Panc1 (cell line): ENCODE measurements around the gene PDCL3. TPM values are rescaled to one million over a fixed set of nuclear protein-coding genes. Genes with fewer than 3 reads are reported as not detected.

ENCODE experiments used
- ATAC-seq: fragments of 200-7000 bp; cut with Tn5 transposase; 2 replicates; pipeline ENCODE4 v1.9.1; 2020; ENCODE audit warnings: mild to moderate bottlenecking, moderate library complexity
- BruUV-seq: library from RNA; stranded (reverse); fragments of 400-500 nt; replicated peaks from 2 replicates; lab custom pipeline; 2021; lab: Mats Ljungman, UMichigan
- CTCF ChIA-PET: fragments of 300-600 bp; sonication (Branson Sonifier 250); formaldehyde crosslinking; loops from one replicate; lab custom pipeline; 2022; ENCODE audit warnings: antibody characterized with exemption; lab: Charles Lee
- POLR2A ChIA-PET: fragments of 300-600 bp; sonication (Branson Sonifier 250); formaldehyde crosslinking; loops from one replicate; lab custom pipeline; 2022; ENCODE audit warnings: antibody characterized with exemption; lab: Charles Lee
- DNase-seq: peaks from one replicate; pipeline ENCODE4 v3.0.0-alpha.2; 2010; ENCODE audit warnings: low read depth, low spot score
- H3K27ac ChIP-seq: 2 replicates; pipeline ENCODE4 v1.5.1; 2011; ENCODE audit warnings: mild to moderate bottlenecking, low read length, inconsistent platforms
- H3K27me3 ChIP-seq: fragments of 200-500 bp; sonication (Bioruptor generic); 2 replicates; pipeline ENCODE4 v1.6.0; 2014; ENCODE audit warnings: low read length, inconsistent platforms; ENCODE audit not compliant: control insufficient read depth, insufficient read depth
- H3K36me3 ChIP-seq: fragments of 200-500 bp; sonication (Bioruptor generic); 2 replicates; pipeline ENCODE4 v1.5.1; 2014; ENCODE audit warnings: inconsistent platforms, mild to moderate bottlenecking, low read length, moderate library complexity; ENCODE audit not compliant: control insufficient read depth, insufficient read depth
- H3K4me1 ChIP-seq: 2 replicates; pipeline ENCODE4 v1.5.1; 2011; ENCODE audit warnings: inconsistent platforms, mild to moderate bottlenecking, low read length, moderate library complexity; ENCODE audit not compliant: control insufficient read depth, insufficient read depth
- H3K4me3 ChIP-seq, 2 experiments: 2 replicates each; pipeline ENCODE4 v1.5.1; 2011 to 2012; ENCODE audit warnings: low read depth in 2 of 2, low read length in 2 of 2, mild to moderate bottlenecking in 2 of 2, inconsistent platforms in 1 of 2, moderate library complexity in 1 of 2
- H3K9me3 ChIP-seq: fragments of 200-500 bp; sonication (Bioruptor generic); 2 replicates; pipeline ENCODE4 v1.5.1; 2014; ENCODE audit warnings: low read depth, mild to moderate bottlenecking, inconsistent platforms, low read length, moderate library complexity; ENCODE audit not compliant: control insufficient read depth, insufficient read depth
- POLR2AphosphoS5 ChIP-seq: IDR thresholded peaks from 2 replicates; pipeline ENCODE4 v1.6.1; 2012; ENCODE audit warnings: mild to moderate bottlenecking, low read depth, low read length, moderate library complexity
- REST ChIP-seq, 2 experiments: IDR thresholded peaks; 2 replicates each; pipeline ENCODE4 v1.6.1; 2011 to 2012; ENCODE audit warnings: low read depth in 2 of 2, control low read depth in 1 of 2, low read length in 1 of 2, mild to moderate bottlenecking in 1 of 2, moderate library complexity in 1 of 2; ENCODE audit not compliant: insufficient read depth in 1 of 2
- SIN3A ChIP-seq: IDR thresholded peaks from 2 replicates; pipeline ENCODE4 v1.6.1; 2012; ENCODE audit warnings: low read depth, mild to moderate bottlenecking, low read length, moderate library complexity, borderline replicate concordance; ENCODE audit not compliant: insufficient read depth
- TCF7L2 ChIP-seq: IDR thresholded peaks from 2 replicates; pipeline ENCODE4 v1.6.1; 2011; ENCODE audit warnings: mild to moderate bottlenecking, low read depth, low read length, inconsistent platforms
- in situ Hi-C: cut with HindIII; loops from 2 replicates; pipeline ENCODE4 v1.10.0; 2016; ENCODE audit warnings: low sequenced_read_pairs, low pct_unique_long_range_greater_than_20kb
- intact Hi-C: fragments of 100-400 bp; cut with micrococcal nuclease; formaldehyde crosslinking; loops from one replicate; pipeline ENCODE4 v1.10.0; 2022; ENCODE audit not compliant: unreplicated experiment
- total RNA-seq: library from RNA; stranded (reverse); gene quantifications from one replicate; pipeline ENCODE4 v1.2.1, GENCODE V29; 2021; ENCODE audit not compliant: unreplicated experiment
- TF ChIP-seq, protein P1 (sequence below): fragments of 450-650 bp; IDR thresholded peaks from 2 replicates; pipeline ENCODE4 v1.5.1; 2017; ENCODE audit warnings: mild to moderate bottlenecking

PDCL3 gene
- total RNA-seq, 1 experiment from 2014 or later = 43.1 TPM

DNA sequence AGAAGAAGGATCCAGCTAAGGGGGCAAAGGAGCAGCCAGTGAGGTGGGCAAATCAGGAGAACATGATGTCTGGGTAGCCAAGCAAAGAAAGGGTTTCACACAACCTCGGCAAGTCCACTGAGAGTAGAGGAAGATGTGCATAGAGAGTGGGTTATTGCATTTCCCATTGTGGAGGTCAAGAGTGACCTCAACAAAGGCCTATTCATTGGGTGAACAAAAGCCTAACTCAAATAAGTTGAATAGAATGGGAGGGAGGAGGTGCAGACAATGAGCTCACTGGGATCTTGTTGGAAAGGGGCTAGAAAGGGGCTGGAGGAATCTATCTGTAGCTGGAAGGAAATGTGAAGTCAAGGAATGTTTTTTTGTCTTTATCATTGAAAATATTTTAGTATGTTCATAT is 14.0 kb upstream of the PDCL3 start:
- Histone ChIP-seq H3K27ac (no peak overlapping the region), H3K27me3 (no peaks in the 10 kb centered on the region; the same call in 1 of the 2 replicates), H3K36me3 (no peaks in the 10 kb centered on the region), H3K9me3 (no peaks in the 10 kb centered on the region), H3K4me3 (no peak overlapping the region), H3K4me1 (no peaks in the 10 kb centered on the region)
- ChIA-PET POLR2A (no interaction called here), CTCF (no interaction called here)
- BruUV-seq = no TSS peak
- ATAC-seq = no peak
- no peak for DNase-seq
- intact Hi-C loops = no loop called here
- in situ Hi-C loops = no loop called here
- TF ChIP-seq SIN3A (no peak), TCF7L2 (no peak), REST (IDR thresholded peaks at IDR 0.05; ENCODE audit: insufficient read depth in 1 of 2, low read depth in 2 of 2, low read length in 1 of 2) (no peak), POLR2AphosphoS5 (no peak)
- TF ChIP-seq, protein P1, sequence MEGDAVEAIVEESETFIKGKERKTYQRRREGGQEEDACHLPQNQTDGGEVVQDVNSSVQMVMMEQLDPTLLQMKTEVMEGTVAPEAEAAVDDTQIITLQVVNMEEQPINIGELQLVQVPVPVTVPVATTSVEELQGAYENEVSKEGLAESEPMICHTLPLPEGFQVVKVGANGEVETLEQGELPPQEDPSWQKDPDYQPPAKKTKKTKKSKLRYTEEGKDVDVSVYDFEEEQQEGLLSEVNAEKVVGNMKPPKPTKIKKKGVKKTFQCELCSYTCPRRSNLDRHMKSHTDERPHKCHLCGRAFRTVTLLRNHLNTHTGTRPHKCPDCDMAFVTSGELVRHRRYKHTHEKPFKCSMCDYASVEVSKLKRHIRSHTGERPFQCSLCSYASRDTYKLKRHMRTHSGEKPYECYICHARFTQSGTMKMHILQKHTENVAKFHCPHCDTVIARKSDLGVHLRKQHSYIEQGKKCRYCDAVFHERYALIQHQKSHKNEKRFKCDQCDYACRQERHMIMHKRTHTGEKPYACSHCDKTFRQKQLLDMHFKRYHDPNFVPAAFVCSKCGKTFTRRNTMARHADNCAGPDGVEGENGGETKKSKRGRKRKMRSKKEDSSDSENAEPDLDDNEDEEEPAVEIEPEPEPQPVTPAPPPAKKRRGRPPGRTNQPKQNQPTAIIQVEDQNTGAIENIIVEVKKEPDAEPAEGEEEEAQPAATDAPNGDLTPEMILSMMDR = no peak

- ATAC-seq (no peak), DNase-seq (no peak)
- H3K27me3 ChIP-seq = no peaks in the 10 kb centered on the region
- ChIA-PET POLR2A (interaction anchor here (0.7 kb wide), 1 partner anchor 19 kb away, joined by 4 read pairs; no protein-coding TSS in a partner anchor), CTCF (interaction anchor here (1.2 kb wide), 1 partner anchor 15 kb away, joined by 9 read pairs; no protein-coding TSS in a partner anchor)
- H3K4me1 ChIP-seq = no peaks in the 10 kb centered on the region
- H3K27ac ChIP-seq = no peak overlapping the region
- TF ChIP-seq TCF7L2 (no peak), SIN3A (no peak)
- TF ChIP-seq, protein P1 = no peak
- no TSS peak for BruUV-seq
- H3K4me3 ChIP-seq = no peak overlapping the region
- in situ Hi-C loops = no loop called here
- no peaks in the 10 kb centered on the region for H3K36me3 ChIP-seq
- H3K9me3 ChIP-seq = no peaks in the 10 kb centered on the region
- intact Hi-C loops = no loop called here
Measured at GRCh38 chr2:100551303-100551702, 11.5 kb upstream of the PDCL3 start.
